Adipose tissue (tissue), 3 donors: ENCODE measurements around the gene ABHD17C. TPM values are rescaled to one million over a fixed set of nuclear protein-coding genes. Genes with fewer than 3 reads are reported as not detected.

Source experiments
- H3K27ac ChIP-seq: one replicate; pipeline ENCODE4 v1.5.1; 2013; ENCODE audit warnings: low read depth, low read length
- WGBS, 3 donors: extraction: QIAGEN DNeasy Blood & Tissue Kit; methylation state at CpG; one replicate each; pipeline ENCODE4 v1.1.7; 2013; 5-methylcytosine and 5-hydroxymethylcytosine counted together
- polyA plus RNA-seq, 3 donors: library from polyadenylated mRNA; stranded (reverse); fragments of 200-250 nt; gene quantifications; one replicate each; pipeline ENCODE4 v1.2.3, GENCODE V29; 2013
- donor health status: healthy with polysubstance abuse.
- donor health status: Bipolar disorder and iron deficiency.
- donor health status: healthy.

Gene ABHD17C
- polyA plus RNA-seq, 3 donors = 1.5 to 4.5 (median 3.6) TPM

- 30 to 36% (median 34%) methylated on average over 5 of the region's 5 CpGs for WGBS, 3 donors
Observed at GRCh38 chr15:80776420-80777045, 81.4 kb downstream of the ABHD17C start.

GRCh38 chr15:80777137-80777536 lies 82.0 kb downstream of the ABHD17C start:
- 20 to 54% (median 20%) methylated on average over 8 of the region's 8 CpGs for WGBS, 3 donors
- H3K27ac ChIP-seq = no peak overlapping the region

More at GRCh38 chr15:80776420-80777045, 81.4 kb downstream of the ABHD17C start:
- no peak overlapping the region for H3K27ac ChIP-seq

DNA sequence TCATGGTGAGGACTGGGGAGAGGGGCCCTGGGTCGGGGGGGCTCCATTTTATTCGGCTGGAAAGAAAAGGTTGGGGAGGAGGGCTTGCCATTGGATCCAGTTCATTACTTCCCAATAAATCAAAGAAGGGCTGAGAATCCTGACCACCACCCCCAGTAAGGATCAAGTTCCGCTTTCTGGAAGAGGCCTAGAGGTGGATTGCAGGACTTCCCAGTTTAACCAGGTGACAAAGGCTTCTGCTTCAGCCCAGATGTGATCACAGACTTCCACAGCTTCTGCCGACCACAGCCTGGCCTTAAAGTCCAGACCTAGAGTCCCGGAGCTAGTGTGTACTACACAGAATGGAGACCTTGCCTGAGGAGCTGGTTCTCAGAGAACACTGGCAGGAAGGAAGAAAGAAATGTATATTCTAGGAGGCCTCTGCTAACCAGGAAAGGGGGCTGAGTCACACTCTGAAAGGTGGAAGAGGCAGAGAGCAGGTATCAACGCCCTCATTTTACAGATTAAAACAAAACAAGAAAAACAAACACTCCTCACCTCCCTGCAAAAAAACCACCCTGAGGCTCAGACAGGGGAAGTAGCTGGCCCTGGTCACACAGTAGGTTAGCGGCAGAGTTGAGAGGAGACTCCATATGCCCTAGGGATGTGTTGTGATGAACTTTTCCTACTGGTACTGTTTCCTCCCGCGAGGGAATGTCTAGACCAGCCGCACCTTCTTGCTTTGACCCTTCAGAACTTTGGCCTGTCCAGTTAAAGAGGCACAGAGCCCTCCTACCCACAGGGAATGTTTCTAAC lies 82.9 kb downstream of the ABHD17C start:
- H3K27ac ChIP-seq = no peak overlapping the region
- WGBS, 3 donors = 67 to 75% (median 73%) methylated on average over 10 of the region's 10 CpGs

DNA sequence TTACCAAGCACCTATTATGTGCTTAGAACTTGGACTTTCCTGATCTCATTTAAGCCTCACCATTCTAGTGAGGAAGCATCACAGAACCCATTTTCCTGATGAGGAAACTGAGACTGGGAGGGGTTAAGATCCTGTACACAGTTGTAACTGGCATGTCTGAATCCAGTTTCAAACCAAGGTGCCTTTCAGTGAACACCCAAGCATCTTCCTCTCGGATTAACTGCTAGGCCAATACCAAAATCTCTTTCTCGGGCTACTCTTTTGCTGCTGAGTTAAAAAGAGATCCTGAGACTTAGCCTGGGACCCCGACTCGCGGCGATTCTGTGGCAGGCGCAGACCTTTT lies 83.5 kb downstream of the ABHD17C start:
- no peak overlapping the region for H3K27ac ChIP-seq
- WGBS, 3 donors = 22 to 28% (median 24%) methylated on average over 7 of the region's 7 CpGs

DNA sequence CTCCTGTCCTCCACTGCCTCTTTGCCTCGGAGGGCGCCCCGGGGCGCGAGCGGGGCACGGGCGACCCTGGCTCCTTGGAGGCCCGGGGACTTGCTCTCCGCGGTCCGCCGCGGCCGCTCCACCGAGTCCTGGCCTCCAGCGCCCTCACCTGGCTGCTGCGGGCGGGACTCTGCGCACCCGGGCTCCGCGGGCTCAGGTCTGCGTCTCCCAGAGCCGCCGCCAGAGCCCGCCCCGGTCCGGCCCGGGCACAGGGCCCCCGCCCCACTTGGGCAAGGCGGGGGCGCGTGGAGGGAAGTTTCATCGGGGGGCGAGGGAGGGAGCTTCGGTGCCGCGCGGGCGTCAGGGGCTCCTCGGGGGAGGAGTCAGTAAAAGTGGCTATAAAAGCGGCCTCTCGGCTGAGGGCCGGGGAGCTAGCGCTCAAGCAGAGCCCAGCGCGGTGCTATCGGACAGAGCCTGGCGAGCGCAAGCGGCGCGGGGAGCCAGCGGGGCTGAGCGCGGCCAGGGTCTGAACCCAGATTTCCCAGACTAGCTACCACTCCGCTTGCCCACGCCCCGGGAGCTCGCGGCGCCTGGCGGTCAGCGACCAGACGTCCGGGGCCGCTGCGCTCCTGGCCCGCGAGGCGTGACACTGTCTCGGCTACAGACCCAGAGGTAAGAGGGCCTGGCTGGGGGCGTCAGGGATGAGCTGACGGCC lies 84.0 kb downstream of the ABHD17C start, which contains the start of gene CEMIP:
CEMIP (plus strand) TSS at position 407 of the 694 bp plus-strand sequence. CDS start 94,510 bp downstream, outside the sequence.
- WGBS, 3 donors = 1 to 2% (median 1%) methylated on average over 63 to 75 of the region's 75 CpGs
- H3K27ac ChIP-seq = no peak within 1 kb of the TSS

DNA sequence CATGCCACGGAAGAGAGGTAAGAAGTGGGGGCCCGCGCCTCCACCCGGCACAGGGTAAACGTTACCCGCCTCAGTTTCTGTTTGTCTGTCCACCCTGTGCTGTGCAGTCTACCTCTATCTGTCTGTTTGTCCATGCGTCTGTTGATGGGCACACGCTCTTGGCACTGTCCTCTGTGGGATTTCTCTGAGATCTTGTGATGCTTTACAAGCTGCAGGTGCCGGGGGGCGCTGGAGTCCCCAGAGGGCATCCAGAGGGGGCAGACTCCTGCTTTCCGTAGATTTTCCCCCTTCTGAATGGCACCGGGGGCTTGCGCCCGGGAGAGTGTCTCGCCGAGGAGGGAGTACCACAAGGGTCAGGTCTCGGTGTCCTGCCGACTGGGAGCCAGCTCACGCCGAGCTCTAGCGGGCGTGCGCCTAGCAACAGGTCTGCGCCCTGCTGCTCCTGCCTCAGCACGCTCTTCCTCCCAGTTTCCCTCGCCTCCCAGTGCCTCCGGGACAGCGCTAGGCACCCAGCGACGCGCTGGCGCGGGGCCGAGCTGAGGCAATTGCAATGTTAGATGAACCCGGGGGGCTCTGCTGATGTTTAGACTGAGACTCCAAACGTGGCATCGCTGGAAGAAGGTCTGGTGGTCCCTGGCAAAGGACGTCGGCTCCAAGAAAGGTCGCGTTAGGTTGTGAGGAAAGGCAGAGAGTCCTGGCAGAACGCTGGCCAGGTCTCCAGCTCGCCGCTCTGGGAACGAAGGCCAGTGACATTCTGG lies 84.7 kb downstream of the ABHD17C start:
- H3K27ac ChIP-seq = no peak overlapping the region
- WGBS, 3 donors = 2 to 4% (median 2%) methylated on average over 45 of the region's 45 CpGs

GRCh38 chr15:80780416-80781221 lies 85.5 kb downstream of the ABHD17C start:
- no peak overlapping the region for H3K27ac ChIP-seq
- WGBS, 3 donors = 5 to 6% (median 6%) methylated on average over 35 to 40 of the region's 40 CpGs

DNA sequence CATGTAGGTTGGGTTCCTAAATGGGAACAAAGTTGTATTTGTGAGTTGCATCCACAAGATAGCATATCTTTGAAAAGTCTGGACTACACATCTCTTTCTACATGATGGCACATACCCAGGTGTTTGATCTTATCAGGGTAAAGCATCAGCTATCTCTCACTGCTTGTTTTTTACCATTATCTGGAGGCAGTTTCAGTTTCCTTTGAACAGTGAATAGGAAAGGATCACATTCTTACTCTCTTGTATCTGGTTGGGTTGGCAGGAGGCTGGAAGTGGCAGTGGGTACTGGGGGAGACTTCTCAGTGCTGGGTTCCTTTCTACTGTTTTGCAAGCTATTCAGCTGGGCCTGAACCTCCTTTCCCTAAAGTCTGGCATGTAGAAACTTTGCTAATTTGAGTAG lies 88.2 kb downstream of the ABHD17C start:
- no peak overlapping the region for H3K27ac ChIP-seq

GRCh38 chr15:80785335-80785734 lies 90.2 kb downstream of the ABHD17C start:
- WGBS, 3 donors = 89 to 97% (median 92%) methylated on average over 5 of the region's 5 CpGs

GRCh38 chr15:80785811-80786354 lies 90.8 kb downstream of the ABHD17C start:
- H3K27ac ChIP-seq = no peak overlapping the region
- 92 to 93% (median 93%) methylated on average over 5 of the region's 5 CpGs for WGBS, 3 donors

More at GRCh38 chr15:80785335-80785734, 90.2 kb downstream of the ABHD17C start:
- H3K27ac ChIP-seq = no peak overlapping the region

DNA sequence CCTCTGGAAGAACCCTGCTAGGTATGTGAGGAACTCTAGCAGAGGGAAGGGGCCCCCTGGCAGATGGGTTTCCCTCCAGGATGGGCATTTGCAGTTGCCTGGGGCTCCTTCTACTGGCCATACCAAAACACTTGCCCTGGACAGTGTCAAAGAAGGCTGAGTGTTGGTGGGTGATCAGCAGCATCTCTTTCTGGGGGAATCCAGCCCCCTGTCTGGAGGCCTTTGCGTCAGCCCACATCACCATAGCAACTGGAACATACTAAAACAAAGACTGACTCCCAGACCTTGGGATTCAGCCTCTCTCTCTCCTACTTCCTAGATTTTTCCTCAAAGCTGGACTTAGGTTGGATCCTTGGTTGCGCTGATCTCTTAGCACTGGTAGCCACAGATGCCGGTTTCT lies 92.2 kb downstream of the ABHD17C start:
- H3K27ac ChIP-seq = no peak overlapping the region
- WGBS, 3 donors = 88 to 95% (median 90%) methylated on average over 3 of the region's 3 CpGs

DNA sequence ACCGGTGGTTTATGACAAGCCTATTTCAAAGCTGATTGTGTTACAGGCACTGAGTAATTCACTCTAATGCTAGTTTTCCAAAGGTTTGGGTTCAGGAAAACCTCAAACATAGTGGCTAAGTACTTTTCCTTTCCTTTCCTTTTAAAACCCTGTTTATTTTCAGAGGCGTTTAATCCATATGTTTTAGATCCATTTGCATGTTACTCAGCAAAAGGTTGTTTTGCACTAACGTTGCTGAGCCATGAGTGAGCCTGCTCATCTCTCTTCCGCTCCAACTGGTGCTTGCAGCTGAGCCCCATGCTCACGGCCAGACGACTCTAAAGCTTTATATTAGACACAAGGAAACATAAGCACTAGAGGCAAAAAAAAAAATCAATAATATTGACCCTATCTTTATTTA lies 93.4 kb downstream of the ABHD17C start:
- WGBS, 3 donors = 68 to 77% (median 72%) methylated on average over 6 of the region's 6 CpGs

GRCh38 chr15:80789296-80789695 lies 94.2 kb downstream of the ABHD17C start:
- no peak overlapping the region for H3K27ac ChIP-seq
- WGBS, 3 donors = 46 to 56% (median 47%) methylated on average over 5 of the region's 5 CpGs

More for the DNA sequence above, 93.4 kb downstream of the ABHD17C start:
- no peak overlapping the region for H3K27ac ChIP-seq

DNA sequence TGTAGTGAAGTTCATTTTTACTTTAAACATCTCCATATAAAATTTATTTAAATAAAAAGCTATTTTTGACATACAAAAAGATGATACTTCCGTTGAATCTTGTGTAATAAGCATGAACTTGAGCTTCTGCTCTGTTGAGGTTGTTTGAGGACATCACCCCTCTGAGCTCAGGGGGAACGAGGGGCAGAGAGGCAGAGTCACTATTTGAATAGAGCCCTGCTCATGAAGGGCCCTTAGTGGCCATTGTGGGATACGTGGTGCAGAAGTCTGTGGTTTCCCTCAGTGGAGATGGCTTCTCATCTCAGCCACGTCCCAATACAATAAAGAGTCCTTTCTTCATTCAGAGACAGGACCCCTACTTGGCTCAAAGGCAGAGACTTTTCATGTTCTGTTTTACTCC lies 94.7 kb downstream of the ABHD17C start:
- WGBS, 3 donors = 58 to 74% (median 66%) methylated on average over 4 of the region's 4 CpGs

GRCh38 chr15:80790236-80790635 lies 95.1 kb downstream of the ABHD17C start:
- H3K27ac ChIP-seq = no peak overlapping the region
- WGBS, 3 donors = 90 to 95% (median 90%) methylated on average over 5 of the region's 5 CpGs

More for the DNA sequence above, 94.7 kb downstream of the ABHD17C start:
- H3K27ac ChIP-seq = no peak overlapping the region

DNA sequence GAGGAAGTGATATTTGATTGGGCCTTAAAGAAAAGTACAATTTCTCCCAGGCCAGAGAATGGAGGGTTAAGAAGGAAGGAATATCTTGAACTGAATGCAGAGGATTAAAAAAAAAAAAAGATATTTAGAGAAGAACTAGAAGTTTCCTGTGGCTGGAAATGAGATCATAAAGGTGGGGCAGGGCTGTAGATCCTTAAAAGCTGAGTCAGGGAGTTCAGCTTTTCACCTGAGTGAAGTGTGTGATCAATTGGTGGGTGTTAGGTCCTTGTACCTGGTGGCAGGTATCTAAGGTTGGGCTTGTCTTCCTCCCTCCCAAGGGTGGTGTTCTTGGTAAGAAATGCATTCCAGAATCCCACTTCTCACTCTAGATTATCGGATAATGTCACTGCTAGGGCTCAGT lies 95.9 kb downstream of the ABHD17C start:
- H3K27ac ChIP-seq = no peak overlapping the region
- WGBS, 3 donors = 83 to 93% (median 84%) methylated on average over 1 of the region's 1 CpG

- WGBS, 3 donors = 25 to 83% (median 72%) methylated on average over 5 of the region's 5 CpGs
- no peak overlapping the region for H3K27ac ChIP-seq
Observed at GRCh38 chr15:80796407-80796806, 101.3 kb downstream of the ABHD17C start.
